ENCODE measurements around the gene TRIO.
A peak's percentile ranks its signal among the peaks of the same experiment; 100 is the strongest.

TRIO gene

GRCh38 chr5:14405267-14405666 is 262.1 kb downstream of the TRIO start:
- H3K27me3 Mint-ChIP-seq: no peaks in the 10 kb centered on the region
- peaks cover 10% of the 10 kb centered on the region for H3K4me1 Mint-ChIP-seq
- H3K27ac Mint-ChIP-seq: no peak overlapping the region
- H3K4me3 Mint-ChIP-seq: no peak overlapping the region
- H3K36me3 Mint-ChIP-seq: peaks cover 46% of the 10 kb centered on the region
- no peak for DNase-seq (ENCODE audit: low spot score in 2 of 2)
- ATAC-seq (ENCODE audit: low read depth): no peak
- no peaks in the 10 kb centered on the region for H3K9me3 Mint-ChIP-seq

- Mint-ChIP-seq H3K9me3 (no peaks in the 10 kb centered on the region), H3K4me3 (no peak overlapping the region), H3K4me1 (peaks cover 10% of the 10 kb centered on the region), H3K27me3 (no peaks in the 10 kb centered on the region), H3K36me3 (peaks cover 51% of the 10 kb centered on the region), H3K27ac (no peak overlapping the region)
- ATAC-seq (ENCODE audit: low read depth) (no peak), DNase-seq (ENCODE audit: low spot score in 2 of 2) (no peak)
Observed at GRCh38 chr5:14405706-14406553, 262.8 kb downstream of the TRIO start.

- Mint-ChIP-seq H3K27me3 (no peaks in the 10 kb centered on the region), H3K36me3 (peaks cover 46% of the 10 kb centered on the region), H3K27ac (no peak overlapping the region), H3K4me1 (peaks cover 10% of the 10 kb centered on the region), H3K9me3 (no peaks in the 10 kb centered on the region), H3K4me3 (no peak overlapping the region)
- ATAC-seq (ENCODE audit: low read depth) (no peak), DNase-seq (ENCODE audit: low spot score in 2 of 2) (no peak)
Observed at GRCh38 chr5:14406554-14406849, 263.4 kb downstream of the TRIO start.

- ATAC-seq (ENCODE audit: low read depth) (no peak), DNase-seq (ENCODE audit: low spot score in 2 of 2) (no peak)
- Mint-ChIP-seq H3K36me3 (peaks cover 44% of the 10 kb centered on the region), H3K27ac (no peak overlapping the region), H3K4me1 (peaks cover 10% of the 10 kb centered on the region), H3K9me3 (no peaks in the 10 kb centered on the region), H3K4me3 (no peak overlapping the region), H3K27me3 (no peaks in the 10 kb centered on the region)
Observed at GRCh38 chr5:14407051-14407450, 263.9 kb downstream of the TRIO start.

- no peak overlapping the region for H3K27ac Mint-ChIP-seq
- no peak overlapping the region for H3K4me3 Mint-ChIP-seq
- peaks cover 4% of the 10 kb centered on the region for H3K4me1 Mint-ChIP-seq
- DNase-seq (ENCODE audit: low spot score in 2 of 2): no peak
- no peaks in the 10 kb centered on the region for H3K27me3 Mint-ChIP-seq
- H3K9me3 Mint-ChIP-seq: no peaks in the 10 kb centered on the region
- peaks cover 40% of the 10 kb centered on the region for H3K36me3 Mint-ChIP-seq
- ATAC-seq (ENCODE audit: low read depth): no peak
Observed at GRCh38 chr5:14407746-14408175, 264.6 kb downstream of the TRIO start.

GRCh38 chr5:14408969-14409586 is 265.9 kb downstream of the TRIO start:
- no peaks in the 10 kb centered on the region for H3K4me1 Mint-ChIP-seq
- H3K36me3 Mint-ChIP-seq: peaks cover 35% of the 10 kb centered on the region
- H3K27ac Mint-ChIP-seq: no peak overlapping the region
- H3K4me3 Mint-ChIP-seq: no peak overlapping the region
- no peaks in the 10 kb centered on the region for H3K9me3 Mint-ChIP-seq
- ATAC-seq (ENCODE audit: low read depth) (no peak), DNase-seq (ENCODE audit: low spot score in 2 of 2) (no peak)
- no peaks in the 10 kb centered on the region for H3K27me3 Mint-ChIP-seq

GRCh38 chr5:14410068-14410393 is 266.9 kb downstream of the TRIO start:
- ATAC-seq (ENCODE audit: low read depth) (no peak), DNase-seq (ENCODE audit: low spot score in 2 of 2) (no peak)
- H3K36me3 Mint-ChIP-seq: peaks cover 35% of the 10 kb centered on the region
- H3K4me1 Mint-ChIP-seq: peaks cover 5% of the 10 kb centered on the region
- no peaks in the 10 kb centered on the region for H3K27me3 Mint-ChIP-seq
- no peak overlapping the region for H3K27ac Mint-ChIP-seq
- no peak overlapping the region for H3K4me3 Mint-ChIP-seq
- H3K9me3 Mint-ChIP-seq: no peaks in the 10 kb centered on the region

GRCh38 chr5:14410394-14411201 is 267.5 kb downstream of the TRIO start:
- H3K27me3 Mint-ChIP-seq: no peaks in the 10 kb centered on the region
- DNase-seq (ENCODE audit: low spot score in 2 of 2) (no peak), ATAC-seq (ENCODE audit: low read depth) (no peak)
- H3K36me3 Mint-ChIP-seq: peaks cover 38% of the 10 kb centered on the region
- H3K9me3 Mint-ChIP-seq: no peaks in the 10 kb centered on the region
- peaks cover 11% of the 10 kb centered on the region for H3K4me1 Mint-ChIP-seq
- H3K4me3 Mint-ChIP-seq: no peak overlapping the region
- H3K27ac Mint-ChIP-seq: no peak overlapping the region

GRCh38 chr5:14411216-14411615 is 268.1 kb downstream of the TRIO start:
- Mint-ChIP-seq H3K4me1 (peaks cover 14% of the 10 kb centered on the region), H3K9me3 (no peaks in the 10 kb centered on the region), H3K27me3 (no peaks in the 10 kb centered on the region), H3K36me3 (peaks cover 40% of the 10 kb centered on the region), H3K27ac (no peak overlapping the region), H3K4me3 (no peak overlapping the region)
- ATAC-seq (ENCODE audit: low read depth): no peak
- no peak for DNase-seq (ENCODE audit: low spot score in 2 of 2)

- Mint-ChIP-seq H3K36me3 (peaks cover 41% of the 10 kb centered on the region), H3K27ac (peak overlapping the region; percentile 45), H3K4me1 (peaks cover 14% of the 10 kb centered on the region), H3K9me3 (no peaks in the 10 kb centered on the region), H3K27me3 (no peaks in the 10 kb centered on the region), H3K4me3 (no peak overlapping the region)
- DNase-seq (ENCODE audit: low spot score in 2 of 2) (no peak), ATAC-seq (ENCODE audit: low read depth) (no peak)
Observed at GRCh38 chr5:14413331-14413750, 270.2 kb downstream of the TRIO start.

GRCh38 chr5:14414007-14414406 is 270.9 kb downstream of the TRIO start:
- peaks cover 14% of the 10 kb centered on the region for H3K4me1 Mint-ChIP-seq

GRCh38 chr5:14414656-14415023 is 271.5 kb downstream of the TRIO start:
- Mint-ChIP-seq H3K4me1 (peaks cover 14% of the 10 kb centered on the region), H3K27me3 (no peaks in the 10 kb centered on the region), H3K4me3 (no peak overlapping the region), H3K36me3 (peaks cover 45% of the 10 kb centered on the region), H3K27ac (peak overlapping the region; percentile 78), H3K9me3 (no peaks in the 10 kb centered on the region)
- no peak for DNase-seq (ENCODE audit: low spot score in 2 of 2)
- ATAC-seq (ENCODE audit: low read depth): no peak

More at GRCh38 chr5:14414007-14414406, 270.9 kb downstream of the TRIO start:
- Mint-ChIP-seq H3K4me3 (no peak overlapping the region), H3K36me3 (peaks cover 47% of the 10 kb centered on the region), H3K27ac (no peak overlapping the region), H3K27me3 (no peaks in the 10 kb centered on the region), H3K9me3 (no peaks in the 10 kb centered on the region)
- DNase-seq (ENCODE audit: low spot score in 2 of 2) (no peak), ATAC-seq (ENCODE audit: low read depth) (no peak)

- peaks cover 42% of the 10 kb centered on the region for H3K36me3 Mint-ChIP-seq
- DNase-seq (ENCODE audit: low spot score in 2 of 2): no peak
Observed at GRCh38 chr5:14415024-14415697, 272.0 kb downstream of the TRIO start.

GRCh38 chr5:14415698-14416074 is 272.5 kb downstream of the TRIO start:
- H3K36me3 Mint-ChIP-seq: peaks cover 37% of the 10 kb centered on the region
- DNase-seq (ENCODE audit: low spot score in 2 of 2) (no peak), ATAC-seq (ENCODE audit: low read depth) (no peak)
- no peaks in the 10 kb centered on the region for H3K27me3 Mint-ChIP-seq
- peak overlapping the region; percentile 78 for H3K27ac Mint-ChIP-seq
- H3K4me3 Mint-ChIP-seq: no peak overlapping the region
- no peaks in the 10 kb centered on the region for H3K9me3 Mint-ChIP-seq
- H3K4me1 Mint-ChIP-seq: peaks cover 14% of the 10 kb centered on the region

More at GRCh38 chr5:14415024-14415697, 272.0 kb downstream of the TRIO start:
- Mint-ChIP-seq H3K27me3 (no peaks in the 10 kb centered on the region), H3K9me3 (no peaks in the 10 kb centered on the region), H3K4me1 (peaks cover 14% of the 10 kb centered on the region), H3K4me3 (no peak overlapping the region), H3K27ac (peak overlapping the region; percentile 78)
- ATAC-seq (ENCODE audit: low read depth): no peak

Data from memory B cell (primary cell).